A549 treated with CORT108297 at 1 μM for 4 hours (cell line): Measurements from ENCODE around the gene STARD3. TPM values are rescaled to one million over a fixed set of nuclear protein-coding genes. Genes with fewer than 3 reads are reported as not detected.

Experiments used
- total RNA-seq: library from RNA; stranded (reverse); fragments of 200-300 nt; extraction: Qiagen RNA extraction; gene quantifications from 5 replicates; pipeline ENCODE4 v1.2.3, GENCODE V29; 2022

STARD3 gene
- 53.6 to 62.7 TPM (median 60.6 TPM) in 5 replicates for total RNA-seq

GRCh38 chr17:39636927-39637736 lies at the start of gene STARD3:
Gene STARD3 (plus strand): TSS chr17:39637144. CDS start chr17:39653532, 16,388 bp downstream.

GRCh38 chr17:39607851-39608130 lies 29.2 kb upstream of the STARD3 start, which contains the start of gene NEUROD2:
Gene NEUROD2 (minus strand): TSS chr17:39607920. CDS start chr17:39606599, 1,321 bp downstream.

GRCh38 chr17:39626171-39627046 lies 10.5 kb upstream of the STARD3 start, which contains the start of gene PPP1R1B:
Gene PPP1R1B (plus strand): TSS chr17:39626952. CDS start chr17:39627393, 441 bp downstream.

GRCh38 chr17:39664581-39665561 lies 27.9 kb downstream of the STARD3 start, which contains the start of gene TCAP:
Gene TCAP (plus strand): TSS chr17:39665349. CDS start chr17:39665360, 11 bp downstream.

GRCh38 chr17:39667945-39668924 lies 31.3 kb downstream of the STARD3 start, which contains the start of gene PNMT:
Gene PNMT (plus strand): TSS chr17:39668453. CDS start chr17:39668476, 23 bp downstream.

GRCh38 chr17:39687546-39688474 lies 50.9 kb downstream of the STARD3 start, which contains the start of gene PGAP3:
Gene PGAP3 (minus strand): TSS chr17:39688057. CDS start chr17:39688014, 43 bp downstream.

GRCh38 chr17:39699818-39700147 lies 62.8 kb downstream of the STARD3 start, which contains the start of gene ERBB2:
Gene ERBB2 (plus strand): TSS chr17:39700064. CDS start chr17:39700239, 175 bp downstream.

Other genes with a start within 250 kb of the STARD3 start
- 6.5 to 9.1 TPM (median 8.7 TPM) in 5 replicates for gene FBXL20, start 235.5 kb upstream of the STARD3 start, total RNA-seq
- gene MED1, start 185.9 kb upstream of the STARD3 start, total RNA-seq = 25.2 to 34.2 TPM (median 31.3 TPM) in 5 replicates
- 31.4 to 38.5 TPM (median 36.8 TPM) in 5 replicates for gene CDK12, start 175.7 kb upstream of the STARD3 start, total RNA-seq
- gene NEUROD2, start 29.2 kb upstream of the STARD3 start, total RNA-seq = 0.05 TPM in 1 of 5 replicates, not detected in the others
- 0.09 TPM in 1 of 5 replicates, not detected in the others for gene PPP1R1B, start 10.2 kb upstream of the STARD3 start, total RNA-seq
- 0.52 to 1.4 TPM (median 0.92 TPM) in 5 replicates for gene TCAP, start 28.2 kb downstream of the STARD3 start, total RNA-seq
- gene PNMT, start 31.3 kb downstream of the STARD3 start, total RNA-seq = 0.13 to 0.21 TPM (median 0.20 TPM) in 3 of 5 replicates, not detected in the others
- 6.7 to 8.3 TPM (median 8.1 TPM) in 5 replicates for gene PGAP3, start 50.9 kb downstream of the STARD3 start, total RNA-seq
- 29.6 to 39.0 TPM (median 38.1 TPM) in 5 replicates for gene ERBB2, start 62.9 kb downstream of the STARD3 start, total RNA-seq
- 89.2 to 101 TPM (median 94.6 TPM) in 5 replicates for gene MIEN1, start 93.4 kb downstream of the STARD3 start, total RNA-seq
- 3.9 to 7.3 TPM (median 6.6 TPM) in 5 replicates for gene GRB7, start 100.8 kb downstream of the STARD3 start, total RNA-seq
- gene IKZF3, start 227.2 kb downstream of the STARD3 start, total RNA-seq = not detected in 5 replicates
- not detected in 5 replicates for gene ZPBP2, start 231.1 kb downstream of the STARD3 start, total RNA-seq